GM12891 (cell line): ENCODE results near the gene CEP170.

ENCODE experiments used
- POLR2A ChIP-seq: IDR thresholded peaks from 2 replicates; pipeline ENCODE4 v1.6.1; 2011; ENCODE audit warnings: low read depth, low read length, control low read depth
- POLR2AphosphoS5 ChIP-seq: IDR thresholded peaks from 2 replicates; pipeline ENCODE4 v1.6.1; 2011; ENCODE audit warnings: low read depth, low read length, control low read depth
- POU2F2 ChIP-seq: IDR thresholded peaks from 2 replicates; pipeline ENCODE4 v1.6.1; 2011; ENCODE audit warnings: low read depth, mild to moderate bottlenecking, control low read depth, low read length, moderate library complexity
- SPI1 ChIP-seq: IDR thresholded peaks from 2 replicates; pipeline ENCODE4 v1.6.1; 2011; ENCODE audit warnings: low read depth, low read length, control low read depth
- TAF1 ChIP-seq: IDR thresholded peaks from 2 replicates; pipeline ENCODE4 v1.6.1; 2011; ENCODE audit warnings: low read depth, low read length, control low read depth

- TF ChIP-seq POLR2A = no peak
- TF ChIP-seq TAF1 = no peak
- TF ChIP-seq SPI1 = no peak
- TF ChIP-seq POLR2AphosphoS5 = no peak
- no peak for TF ChIP-seq POU2F2
Measured at GRCh38 chr1:243281672-243282071, 26.6 kb upstream of the CEP170 start.
